Transverse colon (tissue), 4 donors: ENCODE measurements around the gene B3GNT3. TPM values are rescaled to one million over a fixed set of nuclear protein-coding genes. Genes with fewer than 3 reads are reported as not detected.

Experiments
- DNase-seq: peaks from one replicate; pipeline ENCODE4 v3.0.0-alpha.2; 2019
- H3K27ac ChIP-seq, 4 donors: fragments of 200-600 bp; sonication (generic); 2 replicates each; pipeline ENCODE4 v1.5.1; 2016 to 2018; ENCODE audit warnings: inconsistent platforms in 4 of 4
- H3K27me3 ChIP-seq: fragments of 200-600 bp; sonication (generic); 2 replicates; pipeline ENCODE4 v1.5.1; 2017; ENCODE audit warnings: inconsistent platforms
- H3K36me3 ChIP-seq, 4 donors: fragments of 200-600 bp; sonication (generic); 2 replicates each; pipeline ENCODE4 v1.5.1; 2017 to 2019; ENCODE audit warnings: inconsistent platforms in 4 of 4
- H3K4me1 ChIP-seq, 4 donors: fragments of 200-600 bp; sonication (generic); 2 replicates each; pipeline ENCODE4 v1.5.1; 2017 to 2020; ENCODE audit warnings: inconsistent platforms in 4 of 4
- H3K4me3 ChIP-seq, 4 donors: fragments of 200-600 bp; sonication (generic); 1 replicate in 1 of 4; 2 replicates in 3 of 4; pipeline versions ENCODE4 v1.5.1 to v1.6.1; 2017 to 2019; ENCODE audit warnings: inconsistent platforms in 4 of 4
- H3K9me3 ChIP-seq, 2 donors: fragments of 200-600 bp; sonication (generic); 2 replicates each; pipeline ENCODE4 v1.5.1; 2017 to 2019; ENCODE audit warnings: inconsistent platforms in 2 of 2
- CTCF ChIP-seq, 5 experiments: fragments of 200-600 bp in 3 of 5; fragments of 450-650 bp in 2 of 5; sonication (generic) in 3 of 5; IDR thresholded peaks; 1 replicate in 2 of 5; 2 replicates in 3 of 5; pipeline ENCODE4 v1.5.1; 2016 to 2017; ENCODE audit warnings: antibody characterized with exemption in 5 of 5, inconsistent platforms in 3 of 5, mild to moderate bottlenecking in 2 of 5, moderate library complexity in 1 of 5
- EP300 ChIP-seq: sonication (generic); formaldehyde crosslinking; IDR thresholded peaks from one replicate; pipeline ENCODE4 v1.6.1; 2017; ENCODE audit warnings: antibody characterized with exemption, low read depth
- POLR2A ChIP-seq: fragments of 450-650 bp; IDR thresholded peaks from one replicate; pipeline ENCODE4 v1.6.1; 2016; ENCODE audit warnings: antibody characterized with exemption, mild to moderate bottlenecking, moderate library complexity
- POLR2AphosphoS5 ChIP-seq, 3 donors: sonication (generic); formaldehyde crosslinking; IDR thresholded peaks; one replicate each; pipeline ENCODE4 v1.6.1; 2016; ENCODE audit warnings: antibody characterized with exemption in 3 of 3
- WGBS, 2 donors: methylation state at CpG; one replicate each; pipeline ENCODE4 v1.1.5; 2018; ENCODE audit warnings: low coverage in 1 of 2; 5-methylcytosine and 5-hydroxymethylcytosine counted together
- in situ Hi-C, 4 donors: fragments of 200-750 bp; cut with MboI; loops; one replicate each; pipeline versions ENCODE4 v1.15.0 to v1.15.1; 2017; ENCODE audit warnings: low sequenced_read_pairs in 3 of 4, low pct_ligation_motif_present in 1 of 4, low pct_unique_long_range_greater_than_20kb in 1 of 4
- intact Hi-C: fragments of 100-400 bp; cut with DNase I; formaldehyde crosslinking; loops from one replicate; pipeline ENCODE4 v1.15.1; 2023; ENCODE audit warnings: low total_unique reads
- total RNA-seq, 4 donors: library from RNA; depleted of rRNA; stranded (reverse); fragments of >200 nt; gene quantifications; one replicate each; pipeline ENCODE4 v1.1.0, GENCODE V29; 2016

B3GNT3 gene
- total RNA-seq, 4 donors from 2014 or later, result 52.1 to 180 (median 144) TPM

GRCh38 chr19:17824339-17824738 is 29.4 kb downstream of the B3GNT3 start:
- WGBS, 2 donors, result 33 to 75% methylated on average over 1 to 7 of the region's 8 CpGs
- H3K27ac ChIP-seq, result no peak overlapping the region
- DNase-seq, result no peak
- no peaks in the 10 kb centered on the region for H3K9me3 ChIP-seq
- no peak overlapping the region for H3K4me3 ChIP-seq
- intact Hi-C loops (no loop called here), in situ Hi-C loops (no loop called here)
- no peaks in the 10 kb centered on the region for H3K27me3 ChIP-seq
- TF ChIP-seq POLR2A, result no peak
- no peak for TF ChIP-seq POLR2AphosphoS5 (IDR thresholded peaks at IDR 0.05)
- no peak for TF ChIP-seq CTCF (IDR thresholded peaks at IDR 0.05)
- TF ChIP-seq EP300, result no peak
- H3K4me1 ChIP-seq, result no peaks in the 10 kb centered on the region
- H3K36me3 ChIP-seq, result no peaks in the 10 kb centered on the region

GRCh38 chr19:17826508-17827056 is 31.6 kb downstream of the B3GNT3 start:
- no peak for DNase-seq
- intact Hi-C loops (no loop called here), in situ Hi-C loops (no loop called here)
- WGBS, 2 donors, result 88 to 100% methylated on average over 1 to 13 of the region's 13 CpGs
- Histone ChIP-seq H3K36me3 (no peaks in the 10 kb centered on the region), H3K9me3 (no peaks in the 10 kb centered on the region), H3K27me3 (peaks cover 15% of the 10 kb centered on the region), H3K27ac (no peak overlapping the region), H3K4me1 (peaks cover 0 to 16% (median 5%) of the 10 kb centered on the region in 4 donors), H3K4me3 (no peak overlapping the region)
- no peak for TF ChIP-seq CTCF (IDR thresholded peaks at IDR 0.05)
- no peak for TF ChIP-seq POLR2AphosphoS5 (IDR thresholded peaks at IDR 0.05)
- TF ChIP-seq EP300, result no peak
- no peak for TF ChIP-seq POLR2A

GRCh38 chr19:17829855-17830566 is 35.1 kb downstream of the B3GNT3 start:
- Histone ChIP-seq H3K27ac (peak overlapping the region in 1 of 4 donors; percentile 21), H3K4me3 (peak overlapping the region in 1 of 4 donors; percentile 17), H3K4me1 (peaks cover 0 to 16% (median 5%) of the 10 kb centered on the region in 4 donors), H3K27me3 (peaks cover 28% of the 10 kb centered on the region), H3K9me3 (no peaks in the 10 kb centered on the region), H3K36me3 (no peaks in the 10 kb centered on the region)
- WGBS, 2 donors, result 34% methylated on average over 29 of the region's 29 CpGs; no CpG with 5 or more reads in 1 of the 2 donors
- TF ChIP-seq POLR2A, result no peak
- no peak for TF ChIP-seq CTCF (IDR thresholded peaks at IDR 0.05)
- TF ChIP-seq POLR2AphosphoS5 (IDR thresholded peaks at IDR 0.05), result no peak
- no peak for TF ChIP-seq EP300
- in situ Hi-C loops, result no loop called here
- DNase-seq, result peak; percentile 33
- intact Hi-C loops, result no loop called here

- TF ChIP-seq POLR2A (no peak), EP300 (no peak)
- peak overlapping the region in 2 of 4 donors; percentile 26 for H3K4me3 ChIP-seq
Measured at GRCh38 chr19:17830567-17831418, 35.9 kb downstream of the B3GNT3 start.

More at GRCh38 chr19:17830567-17831418, 35.9 kb downstream of the B3GNT3 start:
- intact Hi-C loops (no loop called here), in situ Hi-C loops (no loop called here)
- 45 to 49% methylated on average over 8 to 31 of the region's 50 CpGs for WGBS, 2 donors
- DNase-seq, result peak; percentile 82
- peaks cover 30% of the 10 kb centered on the region for H3K27me3 ChIP-seq
- no peaks in the 10 kb centered on the region for H3K36me3 ChIP-seq
- peaks cover 0 to 16% (median 5%) of the 10 kb centered on the region in 4 donors for H3K4me1 ChIP-seq
- no peaks in the 10 kb centered on the region for H3K9me3 ChIP-seq
- H3K27ac ChIP-seq, result peak overlapping the region in 1 of 4 donors; percentile 21
